GM23338 (cell line): ENCODE results near the gene OOSP3. TPM values are rescaled to one million over a fixed set of nuclear protein-coding genes. Genes with fewer than 3 reads are reported as not detected.

Experiments
- ATAC-seq: fragments of 200-7000 bp; cut with Tn5 transposase; 3 replicates; pipeline ENCODE4 v1.9.1; 2020
- DNase-seq: peaks from one replicate; pipeline ENCODE4 v3.0.0-alpha.2; 2015; ENCODE audit warnings: low spot score
- H2AFZ ChIP-seq: fragments of 200-600 bp; sonication (generic); 2 replicates; pipeline ENCODE4 v1.8.0; 2016; ENCODE audit warnings: antibody characterized with exemption, mild to moderate bottlenecking, moderate library complexity
- H3F3A ChIP-seq: fragments of 200-600 bp; sonication (generic); replicated peaks from 2 replicates; pipeline ENCODE4 v1.8.0; 2017; ENCODE audit warnings: antibody characterized with exemption, mixed run types, low read depth
- H3K27ac ChIP-seq: fragments of 200-600 bp; sonication (generic); 2 replicates; pipeline ENCODE4 v1.6.1; 2016; ENCODE audit warnings: low read depth
- H3K27me3 ChIP-seq: fragments of 200-600 bp; sonication (generic); 2 replicates; pipeline ENCODE4 v1.8.0; 2016; ENCODE audit warnings: mild to moderate bottlenecking, mixed run types, moderate library complexity; ENCODE audit not compliant: insufficient read depth
- H3K36me3 ChIP-seq: fragments of 200-600 bp; sonication (generic); 2 replicates; pipeline ENCODE4 v1.8.0; 2016; ENCODE audit warnings: mild to moderate bottlenecking; ENCODE audit not compliant: insufficient read depth
- H3K4me1 ChIP-seq: fragments of 200-600 bp; sonication (generic); 2 replicates; pipeline ENCODE4 v1.8.0; 2016; ENCODE audit warnings: mild to moderate bottlenecking, moderate library complexity; ENCODE audit not compliant: insufficient read depth
- H3K4me2 ChIP-seq: fragments of 200-600 bp; sonication (generic); 2 replicates; pipeline ENCODE4 v1.7.1; 2017; ENCODE audit warnings: mixed run types
- H3K4me3 ChIP-seq: fragments of 200-600 bp; sonication (generic); 2 replicates; pipeline ENCODE4 v1.6.1; 2016; ENCODE audit warnings: mixed run types
- H3K79me2 ChIP-seq: fragments of 200-600 bp; sonication (generic); replicated peaks from 2 replicates; pipeline ENCODE4 v1.8.0; 2017; ENCODE audit warnings: mild to moderate bottlenecking; ENCODE audit not compliant: insufficient read depth
- H3K9me2 ChIP-seq: fragments of 200-600 bp; sonication (generic); 2 replicates; pipeline ENCODE4 v1.8.0; 2017; ENCODE audit not compliant: insufficient read depth
- H4K20me1 ChIP-seq: fragments of 200-600 bp; sonication (generic); replicated peaks from 2 replicates; pipeline ENCODE4 v1.8.0; 2017; ENCODE audit warnings: mild to moderate bottlenecking; ENCODE audit not compliant: insufficient read depth
- H3K27ac Mint-ChIP-seq: 2 replicates; pipeline ENCODE4 v1.8.0; 2020; ENCODE audit warnings: inconsistent platforms, mild to moderate bottlenecking, moderate library complexity, mixed read lengths
- H3K27me3 Mint-ChIP-seq: 3 replicates; pipeline ENCODE4 v1.8.0; 2022; ENCODE audit warnings: low read depth, mild to moderate bottlenecking, moderate library complexity, mixed read lengths, inconsistent platforms; ENCODE audit not compliant: insufficient read depth, poor library complexity
- H3K36me3 Mint-ChIP-seq: 3 replicates; pipeline ENCODE4 v1.8.0; 2021; ENCODE audit warnings: low read depth, mild to moderate bottlenecking, inconsistent platforms, moderate library complexity, mixed read lengths
- H3K4me1 Mint-ChIP-seq: 3 replicates; pipeline ENCODE4 v1.8.0; 2020; ENCODE audit warnings: mild to moderate bottlenecking, inconsistent platforms, mixed read lengths
- H3K4me3 Mint-ChIP-seq: 3 replicates; pipeline ENCODE4 v1.8.0; 2021; ENCODE audit warnings: moderate library complexity, mild to moderate bottlenecking, inconsistent platforms, mixed read lengths
- H3K9me3 Mint-ChIP-seq: 3 replicates; pipeline ENCODE4 v1.8.0; 2020; ENCODE audit warnings: moderate library complexity, mild to moderate bottlenecking, inconsistent platforms, mixed read lengths
- EZH2phosphoT487 ChIP-seq: fragments of 200-600 bp; sonication (generic); IDR thresholded peaks from one replicate; pipeline ENCODE4 v1.8.1; 2018; ENCODE audit warnings: antibody characterized with exemption; ENCODE audit not compliant: unreplicated experiment
- JUNB ChIP-seq: IDR thresholded peaks from one replicate; pipeline ENCODE4 v1.6.1; 2016; ENCODE audit warnings: antibody characterized with exemption; ENCODE audit not compliant: unreplicated experiment
- POLR2AphosphoS5 ChIP-seq: IDR thresholded peaks from 2 replicates; pipeline ENCODE4 v1.6.1; 2016; ENCODE audit warnings: antibody characterized with exemption, low read depth
- STAT1 ChIP-seq: IDR thresholded peaks from one replicate; pipeline ENCODE4 v1.6.1; 2016; ENCODE audit warnings: antibody characterized with exemption; ENCODE audit not compliant: unreplicated experiment
- ZNF331 ChIP-seq: fragments of 250-450 bp; sonication (Bioruptor Pico); IDR thresholded peaks from 2 replicates; pipeline ENCODE4 v1.5.0; 2020; ENCODE audit warnings: low read depth, mild to moderate bottlenecking, moderate library complexity
- polyA plus RNA-seq: library from polyadenylated mRNA; unstranded; fragments of >200 nt; fragmentation: Nextera tagmentation; extraction: Ambion mirVana; gene quantifications from 2 replicates; pipeline ENCODE4 v1.2.1, GENCODE V29; 2016
- total RNA-seq: library from RNA; depleted of rRNA; stranded (reverse); fragments of >200 nt; shearing (Covaris generic); gene quantifications from 2 replicates; pipeline ENCODE4 v1.2.3, GENCODE V29; 2014
- TF ChIP-seq, protein P1 (sequence below): fragments of 250-450 bp; sonication (Bioruptor Pico); IDR thresholded peaks from 2 replicates; pipeline ENCODE4 v1.5.0; 2020; ENCODE audit warnings: mild to moderate bottlenecking, moderate library complexity
- TF ChIP-seq, protein P2 (sequence below): IDR thresholded peaks from one replicate; pipeline ENCODE4 v1.6.1; 2018; ENCODE audit warnings: antibody characterized with exemption; ENCODE audit not compliant: unreplicated experiment

OOSP3 gene
- total and polyA plus RNA-seq, 2 experiments from 2014 or later, result not detected

DNA sequence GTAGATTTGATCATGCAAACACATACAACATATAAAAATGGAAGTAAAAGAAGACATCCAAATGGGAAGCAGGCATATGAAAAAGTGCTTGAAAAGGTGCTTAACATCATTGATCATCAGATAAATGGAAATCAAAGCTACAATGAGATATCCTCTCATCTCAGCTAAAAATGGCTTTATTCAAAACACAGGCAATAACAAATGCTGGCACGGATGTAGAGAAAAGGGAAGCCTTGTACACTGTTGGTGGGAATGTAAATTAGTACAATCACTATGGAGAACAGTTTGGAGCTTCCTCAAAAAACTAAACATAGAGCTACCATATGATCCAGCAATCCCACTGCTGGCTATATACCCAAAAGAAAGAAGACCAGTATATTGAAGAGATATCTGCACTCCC, 11.7 kb upstream of the OOSP3 start:
- Mint-ChIP-seq H3K9me3 (no peaks in the 10 kb centered on the region; the same call in 2 of the 3 replicates), H3K4me1 (no peaks in the 10 kb centered on the region), H3K27ac (no peak overlapping the region), H3K36me3 (peaks cover 3% of the 10 kb centered on the region; the same call in 1 of the 3 replicates), H3K27me3 (no peaks in the 10 kb centered on the region), H3K4me3 (no peak overlapping the region)
- Histone ChIP-seq H3K79me2 (no peaks in the 10 kb centered on the region), H3K27me3 (no peaks in the 10 kb centered on the region), H4K20me1 (no peaks in the 10 kb centered on the region), H3F3A (no peaks in the 10 kb centered on the region), H3K4me2 (no peak overlapping the region), H3K36me3 (no peaks in the 10 kb centered on the region), H2AFZ (no peak overlapping the region), H3K4me1 (no peaks in the 10 kb centered on the region), H3K4me3 (no peak overlapping the region), H3K27ac (no peak overlapping the region), H3K9me2 (no peaks in the 10 kb centered on the region)
- TF ChIP-seq ZNF331 (no peak), EZH2phosphoT487 (no peak), STAT1 (no peak), JUNB (no peak), POLR2AphosphoS5 (no peak)
- TF ChIP-seq, protein P1, sequence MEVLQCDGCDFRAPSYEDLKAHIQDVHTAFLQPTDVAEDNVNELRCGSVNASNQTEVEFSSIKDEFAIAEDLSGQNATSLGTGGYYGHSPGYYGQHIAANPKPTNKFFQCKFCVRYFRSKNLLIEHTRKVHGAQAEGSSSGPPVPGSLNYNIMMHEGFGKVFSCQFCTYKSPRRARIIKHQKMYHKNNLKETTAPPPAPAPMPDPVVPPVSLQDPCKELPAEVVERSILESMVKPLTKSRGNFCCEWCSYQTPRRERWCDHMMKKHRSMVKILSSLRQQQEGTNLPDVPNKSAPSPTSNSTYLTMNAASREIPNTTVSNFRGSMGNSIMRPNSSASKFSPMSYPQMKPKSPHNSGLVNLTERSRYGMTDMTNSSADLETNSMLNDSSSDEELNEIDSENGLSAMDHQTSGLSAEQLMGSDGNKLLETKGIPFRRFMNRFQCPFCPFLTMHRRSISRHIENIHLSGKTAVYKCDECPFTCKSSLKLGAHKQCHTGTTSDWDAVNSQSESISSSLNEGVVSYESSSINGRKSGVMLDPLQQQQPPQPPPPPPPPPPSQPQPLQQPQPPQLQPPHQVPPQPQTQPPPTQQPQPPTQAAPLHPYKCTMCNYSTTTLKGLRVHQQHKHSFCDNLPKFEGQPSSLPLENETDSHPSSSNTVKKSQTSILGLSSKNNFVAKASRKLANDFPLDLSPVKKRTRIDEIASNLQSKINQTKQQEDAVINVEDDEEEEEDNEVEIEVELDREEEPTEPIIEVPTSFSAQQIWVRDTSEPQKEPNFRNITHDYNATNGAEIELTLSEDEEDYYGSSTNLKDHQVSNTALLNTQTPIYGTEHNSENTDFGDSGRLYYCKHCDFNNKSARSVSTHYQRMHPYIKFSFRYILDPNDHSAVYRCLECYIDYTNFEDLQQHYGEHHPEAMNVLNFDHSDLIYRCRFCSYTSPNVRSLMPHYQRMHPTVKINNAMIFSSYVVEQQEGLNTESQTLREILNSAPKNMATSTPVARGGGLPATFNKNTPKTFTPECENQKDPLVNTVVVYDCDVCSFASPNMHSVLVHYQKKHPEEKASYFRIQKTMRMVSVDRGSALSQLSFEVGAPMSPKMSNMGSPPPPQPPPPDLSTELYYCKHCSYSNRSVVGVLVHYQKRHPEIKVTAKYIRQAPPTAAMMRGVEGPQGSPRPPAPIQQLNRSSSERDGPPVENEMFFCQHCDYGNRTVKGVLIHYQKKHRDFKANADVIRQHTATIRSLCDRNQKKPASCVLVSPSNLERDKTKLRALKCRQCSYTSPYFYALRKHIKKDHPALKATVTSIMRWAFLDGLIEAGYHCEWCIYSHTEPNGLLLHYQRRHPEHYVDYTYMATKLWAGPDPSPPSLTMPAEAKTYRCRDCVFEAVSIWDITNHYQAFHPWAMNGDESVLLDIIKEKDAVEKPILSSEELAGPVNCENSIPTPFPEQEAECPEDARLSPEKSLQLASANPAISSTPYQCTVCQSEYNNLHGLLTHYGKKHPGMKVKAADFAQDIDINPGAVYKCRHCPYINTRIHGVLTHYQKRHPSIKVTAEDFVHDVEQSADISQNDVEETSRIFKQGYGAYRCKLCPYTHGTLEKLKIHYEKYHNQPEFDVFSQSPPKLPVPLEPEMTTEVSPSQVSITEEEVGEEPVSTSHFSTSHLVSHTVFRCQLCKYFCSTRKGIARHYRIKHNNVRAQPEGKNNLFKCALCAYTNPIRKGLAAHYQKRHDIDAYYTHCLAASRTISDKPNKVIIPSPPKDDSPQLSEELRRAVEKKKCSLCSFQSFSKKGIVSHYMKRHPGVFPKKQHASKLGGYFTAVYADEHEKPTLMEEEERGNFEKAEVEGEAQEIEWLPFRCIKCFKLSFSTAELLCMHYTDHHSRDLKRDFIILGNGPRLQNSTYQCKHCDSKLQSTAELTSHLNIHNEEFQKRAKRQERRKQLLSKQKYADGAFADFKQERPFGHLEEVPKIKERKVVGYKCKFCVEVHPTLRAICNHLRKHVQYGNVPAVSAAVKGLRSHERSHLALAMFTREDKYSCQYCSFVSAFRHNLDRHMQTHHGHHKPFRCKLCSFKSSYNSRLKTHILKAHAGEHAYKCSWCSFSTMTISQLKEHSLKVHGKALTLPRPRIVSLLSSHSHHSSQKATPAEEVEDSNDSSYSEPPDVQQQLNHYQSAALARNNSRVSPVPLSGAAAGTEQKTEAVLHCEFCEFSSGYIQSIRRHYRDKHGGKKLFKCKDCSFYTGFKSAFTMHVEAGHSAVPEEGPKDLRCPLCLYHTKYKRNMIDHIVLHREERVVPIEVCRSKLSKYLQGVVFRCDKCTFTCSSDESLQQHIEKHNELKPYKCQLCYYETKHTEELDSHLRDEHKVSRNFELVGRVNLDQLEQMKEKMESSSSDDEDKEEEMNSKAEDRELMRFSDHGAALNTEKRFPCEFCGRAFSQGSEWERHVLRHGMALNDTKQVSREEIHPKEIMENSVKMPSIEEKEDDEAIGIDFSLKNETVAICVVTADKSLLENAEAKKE (CRISPR knock-in tag), result no peak
- TF ChIP-seq, protein P2, sequence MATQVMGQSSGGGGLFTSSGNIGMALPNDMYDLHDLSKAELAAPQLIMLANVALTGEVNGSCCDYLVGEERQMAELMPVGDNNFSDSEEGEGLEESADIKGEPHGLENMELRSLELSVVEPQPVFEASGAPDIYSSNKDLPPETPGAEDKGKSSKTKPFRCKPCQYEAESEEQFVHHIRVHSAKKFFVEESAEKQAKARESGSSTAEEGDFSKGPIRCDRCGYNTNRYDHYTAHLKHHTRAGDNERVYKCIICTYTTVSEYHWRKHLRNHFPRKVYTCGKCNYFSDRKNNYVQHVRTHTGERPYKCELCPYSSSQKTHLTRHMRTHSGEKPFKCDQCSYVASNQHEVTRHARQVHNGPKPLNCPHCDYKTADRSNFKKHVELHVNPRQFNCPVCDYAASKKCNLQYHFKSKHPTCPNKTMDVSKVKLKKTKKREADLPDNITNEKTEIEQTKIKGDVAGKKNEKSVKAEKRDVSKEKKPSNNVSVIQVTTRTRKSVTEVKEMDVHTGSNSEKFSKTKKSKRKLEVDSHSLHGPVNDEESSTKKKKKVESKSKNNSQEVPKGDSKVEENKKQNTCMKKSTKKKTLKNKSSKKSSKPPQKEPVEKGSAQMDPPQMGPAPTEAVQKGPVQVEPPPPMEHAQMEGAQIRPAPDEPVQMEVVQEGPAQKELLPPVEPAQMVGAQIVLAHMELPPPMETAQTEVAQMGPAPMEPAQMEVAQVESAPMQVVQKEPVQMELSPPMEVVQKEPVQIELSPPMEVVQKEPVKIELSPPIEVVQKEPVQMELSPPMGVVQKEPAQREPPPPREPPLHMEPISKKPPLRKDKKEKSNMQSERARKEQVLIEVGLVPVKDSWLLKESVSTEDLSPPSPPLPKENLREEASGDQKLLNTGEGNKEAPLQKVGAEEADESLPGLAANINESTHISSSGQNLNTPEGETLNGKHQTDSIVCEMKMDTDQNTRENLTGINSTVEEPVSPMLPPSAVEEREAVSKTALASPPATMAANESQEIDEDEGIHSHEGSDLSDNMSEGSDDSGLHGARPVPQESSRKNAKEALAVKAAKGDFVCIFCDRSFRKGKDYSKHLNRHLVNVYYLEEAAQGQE, result no peak
- DNase-seq (no peak), ATAC-seq (no peak)
